HS-27A (cell line): ENCODE data around the gene KAT2B.

Source experiments
- DNase-seq: peaks from one replicate; pipeline ENCODE4 v3.0.0-alpha.2; 2012; ENCODE audit warnings: low read depth, missing footprints

Gene KAT2B

GRCh38 chr3:20143519-20143918 lies 103.3 kb downstream of the KAT2B start:
- no peak for DNase-seq

GRCh38 chr3:20145874-20146273 lies 105.6 kb downstream of the KAT2B start:
- no peak for DNase-seq

GRCh38 chr3:20146301-20146700 lies 106.1 kb downstream of the KAT2B start:
- no peak for DNase-seq

- DNase-seq, result no peak
Observed at GRCh38 chr3:20147361-20147760, 107.1 kb downstream of the KAT2B start.

GRCh38 chr3:20148466-20148865 lies 108.2 kb downstream of the KAT2B start:
- no peak for DNase-seq

- DNase-seq, result no peak
Observed at GRCh38 chr3:20154078-20154477, 113.8 kb downstream of the KAT2B start.

- no peak for DNase-seq
Observed at GRCh38 chr3:20154928-20155327, 114.7 kb downstream of the KAT2B start.

GRCh38 chr3:20160230-20160629 lies 120.0 kb downstream of the KAT2B start:
- DNase-seq, result no peak

GRCh38 chr3:20161714-20162113 lies 121.5 kb downstream of the KAT2B start:
- DNase-seq, result no peak

GRCh38 chr3:20173844-20174410 lies 133.7 kb downstream of the KAT2B start:
- no peak for DNase-seq

- DNase-seq, result no peak
Observed at GRCh38 chr3:20181276-20181675, 141.0 kb downstream of the KAT2B start.

GRCh38 chr3:20182206-20182605 lies 142.0 kb downstream of the KAT2B start:
- DNase-seq, result no peak

GRCh38 chr3:20185331-20185678 lies 145.1 kb downstream of the KAT2B start:
- DNase-seq, result no peak

- peak; percentile 94 for DNase-seq
Observed at GRCh38 chr3:20185679-20186599, 145.7 kb downstream of the KAT2B start, which contains the start of gene SGO1. Gene SGO1 (minus strand): TSS chr3:20186206. CDS start chr3:20184027, 2,179 bp downstream.

- DNase-seq, result no peak
Observed at GRCh38 chr3:20186600-20187004, 146.4 kb downstream of the KAT2B start.

- no peak for DNase-seq
Observed at GRCh38 chr3:20190991-20191390, 150.7 kb downstream of the KAT2B start.

GRCh38 chr3:20194793-20195460 lies 154.7 kb downstream of the KAT2B start:
- no peak for DNase-seq

GRCh38 chr3:20197775-20198174 lies 157.5 kb downstream of the KAT2B start:
- no peak for DNase-seq

GRCh38 chr3:20201143-20201542 lies 160.9 kb downstream of the KAT2B start:
- no peak for DNase-seq
